Keratinocyte (primary cell): Measurements from ENCODE around the gene KCNQ1OT1. TPM values are rescaled to one million over a fixed set of nuclear protein-coding genes. Genes with fewer than 3 reads are reported as not detected.

ENCODE experiments used
- DNase-seq: peaks from one replicate; pipeline ENCODE4 v3.0.0-alpha.2; 2011; ENCODE audit warnings: low read depth, missing footprints, low spot score
- FAIRE-seq: peaks from 2 replicates; lab custom pipeline; 2011; peaks lifted over from hg19 to GRCh38; lab: Jason Lieb, UNC
- H2AFZ ChIP-seq: 2 replicates; pipeline ENCODE4 v1.6.0; 2012; ENCODE audit warnings: low read length, control low read depth, inconsistent platforms; ENCODE audit not compliant: control insufficient read depth
- H3K27ac ChIP-seq: 2 replicates; pipeline ENCODE4 v1.5.1; 2011; ENCODE audit warnings: low read length; ENCODE audit not compliant: control insufficient read depth, insufficient read depth
- H3K27me3 ChIP-seq: 3 replicates; pipeline ENCODE4 v1.6.0; 2011; ENCODE audit warnings: low read length; ENCODE audit not compliant: control insufficient read depth, insufficient read depth; ENCODE audit errors: extremely low read depth
- H3K36me3 ChIP-seq, 2 experiments: 2 replicates in 1 of 2; 3 replicates in 1 of 2; pipeline ENCODE4 v1.5.1; 2011; ENCODE audit warnings: low read length in 2 of 2, mild to moderate bottlenecking in 1 of 2; ENCODE audit not compliant: control insufficient read depth in 2 of 2, insufficient read depth in 2 of 2; ENCODE audit errors: extremely low read depth in 1 of 2
- H3K4me1 ChIP-seq: 3 replicates; pipeline ENCODE4 v1.5.1; 2011; ENCODE audit warnings: low read length; ENCODE audit not compliant: control insufficient read depth, insufficient read depth; ENCODE audit errors: extremely low read depth
- H3K4me2 ChIP-seq: 3 replicates; pipeline ENCODE4 v1.6.0; 2011; ENCODE audit warnings: low read depth, low read length; ENCODE audit not compliant: control insufficient read depth, insufficient read depth; ENCODE audit errors: extremely low read depth
- H3K4me3 ChIP-seq, 3 experiments: fragments of 200-600 bp in 1 of 3; sonication (generic) in 1 of 3; 2 replicates in 2 of 3; 3 replicates in 1 of 3; pipeline ENCODE4 v1.5.1; 2011 to 2016; ENCODE audit warnings: low read length in 3 of 3, mild to moderate bottlenecking in 3 of 3, control low read depth in 2 of 3, inconsistent platforms in 1 of 3, low read depth in 1 of 3, mixed read lengths in 1 of 3, mixed run types in 1 of 3, moderate library complexity in 1 of 3; ENCODE audit not compliant: control insufficient read depth in 2 of 3, insufficient read depth in 2 of 3; ENCODE audit errors: extremely low read depth in 1 of 3
- H3K79me2 ChIP-seq: 2 replicates; pipeline ENCODE4 v1.6.0; 2012; ENCODE audit warnings: low read length; ENCODE audit not compliant: control insufficient read depth, insufficient read depth
- H3K9ac ChIP-seq: 3 replicates; pipeline ENCODE4 v1.6.0; 2011; ENCODE audit warnings: low read length; ENCODE audit not compliant: control insufficient read depth, insufficient read depth; ENCODE audit errors: extremely low read depth
- H3K9me1 ChIP-seq: 3 replicates; pipeline ENCODE4 v1.6.0; 2011; ENCODE audit warnings: low read length; ENCODE audit not compliant: control insufficient read depth, insufficient read depth; ENCODE audit errors: extremely low read depth
- H3K9me3 ChIP-seq: 2 replicates; pipeline ENCODE4 v1.5.1; 2012; ENCODE audit warnings: low read depth, low read length; ENCODE audit not compliant: control insufficient read depth
- H4K20me1 ChIP-seq: 3 replicates; pipeline ENCODE4 v1.6.0; 2011; ENCODE audit warnings: low read length; ENCODE audit not compliant: control insufficient read depth, insufficient read depth; ENCODE audit errors: extremely low read depth
- CTCF ChIP-seq, 3 experiments: IDR thresholded peaks in 1 of 3; conservative IDR thresholded peaks in 1 of 3; optimal IDR thresholded peaks in 1 of 3; 2 replicates in 2 of 3; 3 replicates in 1 of 3; pipeline versions ENCODE3 to v1.5.1; 2011; ENCODE audit warnings: low read length in 3 of 3, mild to moderate bottlenecking in 3 of 3, moderate library complexity in 2 of 3, control low read depth in 1 of 3, inconsistent platforms in 1 of 3; ENCODE audit not compliant: insufficient read depth in 2 of 3; ENCODE audit errors: extremely low read depth in 1 of 3
- EZH2 ChIP-seq: IDR thresholded peaks from one replicate; pipeline ENCODE4 v1.6.1; 2012; ENCODE audit warnings: inconsistent platforms, mild to moderate bottlenecking, low read length, moderate library complexity
- dilution Hi-C: fragments of 300-500 bp; cut with MboI; formaldehyde crosslinking; loops from one replicate; pipeline ENCODE4 v1.7.0; 2020; ENCODE audit warnings: low sequenced_read_pairs; ENCODE audit not compliant: extremely low pct_ligation_motif_present
- polyA plus RNA-seq, 5 experiments: library from polyadenylated mRNA; depleted of rRNA in 3 of 5; stranded (reverse) in 3 of 5; stranded (forward) in 1 of 5; unstranded in 1 of 5; fragments of >200 nt; gene quantifications; 1 replicate in 1 of 5; 2 replicates in 3 of 5; 3 replicates in 1 of 5; pipeline versions ENCODE4 v1.2.1 to v1.2.3, GENCODE V29; 2011 to 2012; ENCODE audit warnings: missing spikeins in 2 of 5, low read depth in 1 of 5, low replicate concordance in 1 of 5

The KCNQ1OT1 gene
- polyA plus RNA-seq, 1 donor (not counting 4 experiments of a cell fraction or from before 2014, with no cell fraction given): 0.07 TPM

DNA sequence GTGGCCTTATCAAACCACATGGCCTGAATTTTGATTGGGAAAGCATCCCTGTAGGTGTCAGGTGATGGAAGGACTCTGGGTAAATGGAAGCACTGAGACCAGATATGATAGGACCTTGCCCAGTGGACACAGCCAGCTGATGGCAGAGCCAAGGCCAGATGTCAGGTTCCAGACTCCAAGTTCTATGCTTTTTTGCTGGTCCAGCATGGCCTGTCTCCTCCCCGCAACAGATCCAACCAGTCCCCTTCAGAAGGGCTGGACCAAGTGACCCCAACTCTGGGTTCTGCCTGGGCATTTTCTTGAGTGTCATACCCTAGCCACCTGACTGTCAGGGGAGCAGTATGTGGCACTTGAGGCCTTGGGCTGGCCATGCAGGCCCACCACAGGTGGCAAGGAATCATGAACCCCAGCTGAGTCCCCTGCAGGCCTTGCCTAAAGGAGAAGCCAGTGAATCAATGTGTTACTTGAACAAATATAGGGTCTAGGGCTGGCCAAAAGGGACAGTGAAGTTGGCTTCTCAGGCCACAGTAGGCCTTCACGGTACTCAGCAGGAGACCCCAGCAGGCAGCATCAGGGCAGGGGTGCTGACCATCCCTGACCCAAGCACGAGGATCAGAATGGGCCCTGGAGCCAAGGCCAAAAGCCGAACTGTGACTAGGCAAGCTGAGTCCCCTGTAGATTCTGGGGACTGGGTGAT, 27.1 kb downstream of the KCNQ1OT1 start:
- Histone ChIP-seq H3K9me3 (no peaks in the 10 kb centered on the region), H3K4me1 (no peaks in the 10 kb centered on the region), H4K20me1 (peaks cover 3% of the 10 kb centered on the region), H3K9me1 (no peaks in the 10 kb centered on the region), H3K27me3 (no peaks in the 10 kb centered on the region), H3K4me2 (no peak overlapping the region), H3K4me3 (no peak overlapping the region), H3K9ac (no peak overlapping the region), H3K36me3 (no peaks in the 10 kb centered on the region), H3K79me2 (no peaks in the 10 kb centered on the region), H3K27ac (no peak overlapping the region), H2AFZ (no peak overlapping the region)
- TF ChIP-seq EZH2: no peak
- TF ChIP-seq CTCF (optimal IDR thresholded peaks at IDR 0.05 in 1 of 3, IDR thresholded peaks at IDR 0.05 in 1 of 3, conservative IDR thresholded peaks at IDR 0.05 in 1 of 3; ENCODE audit: extremely low read depth in 1 of 3, insufficient read depth in 2 of 3, low read length in 3 of 3): no peak
- dilution Hi-C loops: no loop called here
- FAIRE-seq: no peak
- no peak for DNase-seq

- peaks cover 3% of the 10 kb centered on the region for H4K20me1 ChIP-seq
- H3K4me1 ChIP-seq: no peaks in the 10 kb centered on the region
- FAIRE-seq (no peak), DNase-seq (no peak)
- H3K9me3 ChIP-seq: no peaks in the 10 kb centered on the region
- dilution Hi-C loops: no loop called here
- H3K4me3 ChIP-seq: no peak overlapping the region
- H3K27ac ChIP-seq: no peak overlapping the region
- H3K9me1 ChIP-seq: no peaks in the 10 kb centered on the region
- no peak overlapping the region for H2AFZ ChIP-seq
- TF ChIP-seq EZH2 (no peak), CTCF (optimal IDR thresholded peaks at IDR 0.05 in 1 of 3, IDR thresholded peaks at IDR 0.05 in 1 of 3, conservative IDR thresholded peaks at IDR 0.05 in 1 of 3; ENCODE audit: extremely low read depth in 1 of 3, insufficient read depth in 2 of 3, low read length in 3 of 3) (no peak)
- no peak overlapping the region for H3K4me2 ChIP-seq
- no peak overlapping the region for H3K9ac ChIP-seq
- H3K27me3 ChIP-seq: no peaks in the 10 kb centered on the region
- no peaks in the 10 kb centered on the region for H3K79me2 ChIP-seq
- H3K36me3 ChIP-seq: no peaks in the 10 kb centered on the region
Measured at GRCh38 chr11:2671748-2672147, 28.0 kb downstream of the KCNQ1OT1 start.
